ENCODE measurements around the gene SFXN3. TPM values are rescaled to one million over a fixed set of nuclear protein-coding genes. Genes with fewer than 3 reads are reported as not detected.

SFXN3 gene
- total RNA-seq, 1 donor from 2014 or later, result 16.1 TPM

DNA sequence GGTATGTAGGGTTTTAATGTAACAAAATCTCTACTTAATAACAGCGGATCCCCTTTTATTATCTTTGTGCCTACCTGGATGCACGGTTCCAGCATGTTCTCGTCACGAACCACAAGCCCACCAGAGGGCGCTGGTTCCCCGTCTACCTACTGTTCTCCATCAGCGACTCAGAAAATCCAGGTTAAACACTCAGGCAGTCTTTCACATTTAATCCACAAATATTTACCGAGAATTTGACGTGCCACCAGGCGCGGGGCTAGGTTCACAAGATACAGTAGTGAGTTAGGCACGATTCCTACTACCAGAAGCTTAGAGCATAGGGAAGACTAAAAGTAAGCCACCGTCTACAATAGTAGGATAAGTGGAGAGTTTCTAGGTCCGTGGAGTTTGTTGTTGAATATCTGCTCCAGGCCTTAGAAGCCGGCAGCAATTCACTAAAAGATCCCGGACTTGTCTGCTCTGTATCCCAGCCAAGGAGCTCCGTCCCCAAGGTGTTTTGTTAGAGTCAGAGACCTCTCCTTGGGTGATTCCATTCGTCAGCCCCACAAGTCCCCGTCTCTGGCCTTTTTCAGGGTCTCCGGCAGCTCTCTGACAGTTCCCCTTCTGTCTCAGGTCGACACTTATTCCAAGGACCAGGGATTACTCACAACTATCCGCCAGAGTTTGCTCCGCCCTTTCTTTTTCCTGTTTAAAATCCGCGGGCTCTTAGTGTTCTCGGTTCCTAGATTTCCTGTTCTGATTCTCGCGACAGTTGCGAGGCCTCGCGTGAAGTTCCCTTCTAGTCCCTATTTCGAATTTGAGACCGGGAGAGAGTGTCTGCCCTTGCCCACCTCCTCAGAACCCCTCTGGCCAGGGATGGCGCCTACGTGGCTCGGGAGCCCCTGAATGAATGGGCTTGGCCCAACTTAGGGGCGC is 29.3 kb downstream of the SFXN3 start:
- TF ChIP-seq, protein P1, sequence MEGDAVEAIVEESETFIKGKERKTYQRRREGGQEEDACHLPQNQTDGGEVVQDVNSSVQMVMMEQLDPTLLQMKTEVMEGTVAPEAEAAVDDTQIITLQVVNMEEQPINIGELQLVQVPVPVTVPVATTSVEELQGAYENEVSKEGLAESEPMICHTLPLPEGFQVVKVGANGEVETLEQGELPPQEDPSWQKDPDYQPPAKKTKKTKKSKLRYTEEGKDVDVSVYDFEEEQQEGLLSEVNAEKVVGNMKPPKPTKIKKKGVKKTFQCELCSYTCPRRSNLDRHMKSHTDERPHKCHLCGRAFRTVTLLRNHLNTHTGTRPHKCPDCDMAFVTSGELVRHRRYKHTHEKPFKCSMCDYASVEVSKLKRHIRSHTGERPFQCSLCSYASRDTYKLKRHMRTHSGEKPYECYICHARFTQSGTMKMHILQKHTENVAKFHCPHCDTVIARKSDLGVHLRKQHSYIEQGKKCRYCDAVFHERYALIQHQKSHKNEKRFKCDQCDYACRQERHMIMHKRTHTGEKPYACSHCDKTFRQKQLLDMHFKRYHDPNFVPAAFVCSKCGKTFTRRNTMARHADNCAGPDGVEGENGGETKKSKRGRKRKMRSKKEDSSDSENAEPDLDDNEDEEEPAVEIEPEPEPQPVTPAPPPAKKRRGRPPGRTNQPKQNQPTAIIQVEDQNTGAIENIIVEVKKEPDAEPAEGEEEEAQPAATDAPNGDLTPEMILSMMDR (IDR thresholded peaks at IDR 0.05; ENCODE audit: insufficient read depth, low read length, severe bottlenecking), result peak; percentile 81
- peak; percentile 93 for DNase-seq (ENCODE audit: low read depth)

DNA sequence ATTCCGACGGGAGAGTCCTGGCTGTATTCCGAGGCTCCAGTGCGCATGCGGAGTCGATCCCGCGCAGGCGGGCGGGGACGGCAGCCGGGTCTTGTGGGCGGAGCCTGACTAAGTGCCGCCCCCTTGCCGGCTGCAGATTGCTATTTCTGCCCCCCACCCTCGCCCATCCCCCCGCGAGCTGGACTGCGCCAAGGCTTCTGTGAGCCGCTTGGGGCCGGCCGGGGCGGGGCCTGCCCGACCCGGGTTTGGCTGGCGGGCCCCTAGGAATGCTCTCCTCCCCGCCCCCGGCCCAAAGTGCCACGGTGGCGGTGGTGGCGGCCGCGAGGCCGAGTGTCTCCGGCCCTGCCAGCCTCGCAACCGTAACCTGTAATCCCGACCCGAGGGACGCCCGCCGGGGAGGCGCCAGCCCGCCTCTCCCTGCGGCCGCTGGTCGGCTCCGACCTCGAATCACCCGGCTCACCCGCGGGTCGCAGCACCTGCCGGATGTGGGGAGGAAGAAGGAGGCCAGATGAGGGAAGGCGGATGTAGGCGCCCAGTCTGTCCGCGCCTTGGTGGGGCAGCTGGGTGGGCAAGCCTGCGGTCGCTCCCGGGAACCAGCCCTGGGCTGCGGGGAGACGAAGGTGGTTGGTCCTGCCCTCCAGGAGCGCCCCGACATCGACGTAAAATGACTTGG is 30.1 kb downstream of the SFXN3 start:
- peaks cover 2% of the 10 kb centered on the region for H3K27me3 ChIP-seq (ENCODE audit: control insufficient read depth, insufficient read depth, low read length)
- FAIRE-seq, result no peak
- H3K36me3 ChIP-seq (ENCODE audit: control insufficient read depth, insufficient read depth, low read length), result no peaks in the 10 kb centered on the region
- TF ChIP-seq, protein P1 (IDR thresholded peaks at IDR 0.05; ENCODE audit: insufficient read depth, low read length, severe bottlenecking), result no peak
- DNase-seq (ENCODE audit: low read depth), result no peak
- H3K4me3 ChIP-seq (ENCODE audit: low read depth, low read length), result peak overlapping the region; percentile 97

More for the DNA sequence above, 29.3 kb downstream of the SFXN3 start:
- H3K27me3 ChIP-seq (ENCODE audit: control insufficient read depth, insufficient read depth, low read length), result peaks cover 2% of the 10 kb centered on the region
- FAIRE-seq, result no peak
- H3K36me3 ChIP-seq (ENCODE audit: control insufficient read depth, insufficient read depth, low read length), result no peaks in the 10 kb centered on the region
- H3K4me3 ChIP-seq (ENCODE audit: low read depth, low read length), result peak overlapping the region; percentile 97

DNA sequence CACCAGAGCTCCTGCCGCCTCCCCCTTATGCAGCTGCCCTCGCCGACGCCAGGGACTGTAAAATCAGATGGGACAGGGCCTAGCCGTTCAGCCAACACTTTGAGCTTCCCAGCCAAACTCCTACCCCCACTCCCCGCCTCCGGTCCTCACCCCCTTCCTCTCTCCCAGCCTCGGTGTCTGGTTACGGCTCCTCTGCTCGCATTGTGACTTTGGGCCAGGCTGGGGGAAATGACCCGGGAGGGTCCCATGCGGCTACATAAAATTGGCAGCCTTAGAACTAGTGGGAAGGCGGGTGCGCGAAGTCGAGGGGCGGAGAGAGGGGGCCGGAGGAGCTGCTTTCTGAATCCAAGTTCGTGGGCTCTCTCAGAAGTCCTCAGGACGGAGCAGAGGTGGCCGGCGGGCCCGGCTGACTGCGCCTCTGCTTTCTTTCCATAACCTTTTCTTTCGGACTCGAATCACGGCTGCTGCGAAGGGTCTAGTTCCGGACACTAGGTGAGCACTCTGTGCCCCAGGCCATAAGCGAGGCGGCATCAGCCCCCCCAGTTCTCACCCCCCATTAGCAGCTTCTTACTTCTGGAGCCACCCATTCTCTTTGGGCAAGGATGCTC is 30.7 kb downstream of the SFXN3 start, which contains the start of gene KAZALD1:
Gene KAZALD1 (plus strand): TSS at position 366 of the 608 bp plus-strand sequence. CDS start 604 bp downstream, outside the sequence.
- Histone ChIP-seq H3K4me3 (ENCODE audit: low read depth, low read length) (peak within 1 kb of the TSS; percentile 97), H3K27me3 (ENCODE audit: control insufficient read depth, insufficient read depth, low read length) (peaks cover 2% of the 10 kb centered on the region), H3K36me3 (ENCODE audit: control insufficient read depth, insufficient read depth, low read length) (no peaks in the 10 kb centered on the region)
- no peak for DNase-seq (ENCODE audit: low read depth)
- TF ChIP-seq, protein P1 (IDR thresholded peaks at IDR 0.05; ENCODE audit: insufficient read depth, low read length, severe bottlenecking), result no peak
- FAIRE-seq, result no peak

DNA sequence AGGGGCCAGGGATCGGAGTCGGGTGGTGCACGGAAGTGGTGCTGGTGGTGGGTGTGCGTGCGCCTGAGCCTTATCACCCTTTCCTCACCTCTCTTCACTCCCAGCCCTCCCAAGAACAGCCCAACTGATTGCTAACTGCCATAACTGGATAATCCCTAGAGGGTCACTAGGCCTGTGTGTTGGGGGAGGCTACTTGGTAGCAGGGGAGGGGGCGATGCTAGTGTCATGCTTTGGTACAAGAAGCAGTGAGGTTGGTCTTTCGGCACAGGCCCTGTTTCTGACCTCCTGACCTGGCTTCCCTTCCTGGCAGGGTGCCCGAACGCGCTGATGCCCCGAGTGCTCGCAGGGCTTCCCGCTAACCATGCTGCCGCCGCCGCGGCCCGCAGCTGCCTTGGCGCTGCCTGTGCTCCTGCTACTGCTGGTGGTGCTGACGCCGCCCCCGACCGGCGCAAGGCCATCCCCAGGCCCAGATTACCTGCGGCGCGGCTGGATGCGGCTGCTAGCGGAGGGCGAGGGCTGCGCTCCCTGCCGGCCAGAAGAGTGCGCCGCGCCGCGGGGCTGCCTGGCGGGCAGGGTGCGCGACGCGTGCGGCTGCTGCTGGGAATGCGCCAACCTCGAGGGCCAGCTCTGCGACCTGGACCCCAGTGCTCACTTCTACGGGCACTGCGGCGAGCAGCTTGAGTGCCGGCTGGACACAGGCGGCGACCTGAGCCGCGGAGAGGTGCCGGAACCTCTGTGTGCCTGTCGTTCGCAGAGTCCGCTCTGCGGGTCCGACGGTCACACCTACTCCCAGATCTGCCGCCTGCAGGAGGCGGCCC is 31.4 kb downstream of the SFXN3 start:
- Histone ChIP-seq H3K4me3 (ENCODE audit: low read depth, low read length) (peak overlapping the region; percentile 11), H3K36me3 (ENCODE audit: control insufficient read depth, insufficient read depth, low read length) (no peaks in the 10 kb centered on the region), H3K27me3 (ENCODE audit: control insufficient read depth, insufficient read depth, low read length) (peaks cover 2% of the 10 kb centered on the region)
- FAIRE-seq, result no peak
- DNase-seq (ENCODE audit: low read depth), result no peak
- TF ChIP-seq, protein P1 (IDR thresholded peaks at IDR 0.05; ENCODE audit: insufficient read depth, low read length, severe bottlenecking), result peak; percentile 60

DNA sequence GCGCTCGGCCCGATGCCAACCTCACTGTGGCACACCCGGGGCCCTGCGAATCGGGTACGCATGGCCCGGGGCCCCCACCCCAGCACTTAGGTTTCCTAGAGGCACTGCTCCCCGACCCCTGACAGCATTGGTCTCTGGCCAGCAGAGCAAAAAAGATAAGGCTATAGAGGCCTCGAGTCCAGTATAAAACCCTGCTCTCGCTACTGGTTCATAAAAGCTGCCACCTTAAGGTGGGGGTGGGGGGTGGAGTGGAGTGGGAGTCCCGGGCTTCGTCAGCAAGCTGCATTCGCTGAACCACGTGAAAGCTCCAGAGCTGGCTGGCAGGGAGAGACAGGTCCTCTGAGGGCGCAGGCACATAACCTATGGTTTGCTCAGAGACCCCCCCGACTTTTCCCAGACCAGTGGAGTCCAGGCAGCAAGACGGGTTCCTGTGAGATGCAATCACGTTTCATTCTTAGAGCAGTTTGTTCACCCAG is 32.1 kb downstream of the SFXN3 start:
- H3K4me3 ChIP-seq (ENCODE audit: low read depth, low read length), result no peak overlapping the region
- TF ChIP-seq, protein P1 (IDR thresholded peaks at IDR 0.05; ENCODE audit: insufficient read depth, low read length, severe bottlenecking), result no peak
- H3K27me3 ChIP-seq (ENCODE audit: control insufficient read depth, insufficient read depth, low read length), result peaks cover 2% of the 10 kb centered on the region
- FAIRE-seq, result no peak
- no peak for DNase-seq (ENCODE audit: low read depth)
- H3K36me3 ChIP-seq (ENCODE audit: control insufficient read depth, insufficient read depth, low read length), result no peaks in the 10 kb centered on the region

Data from bronchial epithelial cell (primary cell).